Stomach (tissue), 4 donors: Measurements from ENCODE around the gene SCML1.

ENCODE experiments used
- EP300 ChIP-seq: sonication (generic); formaldehyde crosslinking; IDR thresholded peaks from one replicate; pipeline ENCODE4 v1.6.1; 2017; ENCODE audit warnings: antibody characterized with exemption
- POLR2A ChIP-seq, 4 donors: fragments of 450-650 bp; IDR thresholded peaks; one replicate each; pipeline ENCODE4 v1.6.1; 2016; ENCODE audit warnings: antibody characterized with exemption in 4 of 4, control low read depth in 2 of 4, mild to moderate bottlenecking in 1 of 4, moderate library complexity in 1 of 4
- POLR2AphosphoS5 ChIP-seq, 3 donors: sonication (generic); formaldehyde crosslinking; IDR thresholded peaks; one replicate each; pipeline ENCODE4 v1.6.1; 2016; ENCODE audit warnings: antibody characterized with exemption in 3 of 3
- TF ChIP-seq, protein P1 (sequence below), 7 experiments: fragments of 450-650 bp in 4 of 7; fragments of 200-600 bp in 3 of 7; sonication (generic) in 3 of 7; IDR thresholded peaks; one replicate each; pipeline ENCODE4 v1.5.1; 2016 to 2019; ENCODE audit warnings: antibody characterized with exemption in 7 of 7, control low read depth in 2 of 7, mild to moderate bottlenecking in 1 of 7

DNA sequence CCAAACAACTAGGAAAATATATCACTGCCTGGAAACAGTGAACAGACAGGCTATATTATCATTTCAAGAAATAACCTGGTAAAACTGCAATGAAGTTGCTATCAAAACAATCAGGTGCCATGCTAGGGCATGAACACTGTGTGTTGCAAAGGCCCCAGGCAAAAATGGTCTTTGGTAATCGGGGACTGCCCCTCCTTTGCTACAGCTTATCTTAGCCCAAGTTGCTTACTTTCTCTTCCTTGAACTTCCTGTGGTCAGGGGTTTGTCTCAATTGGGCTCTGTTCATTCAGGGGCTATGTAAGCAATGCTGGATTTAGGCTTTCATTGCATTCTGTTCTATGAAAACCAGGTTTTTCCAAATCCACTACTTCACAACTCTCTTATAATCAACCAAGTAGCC is 30.4 kb downstream of the SCML1 start:
- TF ChIP-seq, protein P1, sequence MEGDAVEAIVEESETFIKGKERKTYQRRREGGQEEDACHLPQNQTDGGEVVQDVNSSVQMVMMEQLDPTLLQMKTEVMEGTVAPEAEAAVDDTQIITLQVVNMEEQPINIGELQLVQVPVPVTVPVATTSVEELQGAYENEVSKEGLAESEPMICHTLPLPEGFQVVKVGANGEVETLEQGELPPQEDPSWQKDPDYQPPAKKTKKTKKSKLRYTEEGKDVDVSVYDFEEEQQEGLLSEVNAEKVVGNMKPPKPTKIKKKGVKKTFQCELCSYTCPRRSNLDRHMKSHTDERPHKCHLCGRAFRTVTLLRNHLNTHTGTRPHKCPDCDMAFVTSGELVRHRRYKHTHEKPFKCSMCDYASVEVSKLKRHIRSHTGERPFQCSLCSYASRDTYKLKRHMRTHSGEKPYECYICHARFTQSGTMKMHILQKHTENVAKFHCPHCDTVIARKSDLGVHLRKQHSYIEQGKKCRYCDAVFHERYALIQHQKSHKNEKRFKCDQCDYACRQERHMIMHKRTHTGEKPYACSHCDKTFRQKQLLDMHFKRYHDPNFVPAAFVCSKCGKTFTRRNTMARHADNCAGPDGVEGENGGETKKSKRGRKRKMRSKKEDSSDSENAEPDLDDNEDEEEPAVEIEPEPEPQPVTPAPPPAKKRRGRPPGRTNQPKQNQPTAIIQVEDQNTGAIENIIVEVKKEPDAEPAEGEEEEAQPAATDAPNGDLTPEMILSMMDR (IDR thresholded peaks at IDR 0.05) = no peak
- TF ChIP-seq EP300 = no peak
- TF ChIP-seq POLR2A (IDR thresholded peaks at IDR 0.05) = no peak
- TF ChIP-seq POLR2AphosphoS5 (IDR thresholded peaks at IDR 0.05) = no peak
